ENCODE results near the gene FBXL13.
"Not testable (repeated sequence)": the region's sequence is repeated elsewhere in the genome, so short reads cannot be mapped to it uniquely, and the experiment has no call there.

FBXL13 gene

GRCh38 chr7:103100348-103100747, 25.8 kb upstream of the FBXL13 start:
- POLR2A ChIA-PET, result no interaction called here
- Histone ChIP-seq H3K27ac (ENCODE audit: insufficient read depth in 1 of 2, low read depth in 1 of 2, low read length in 2 of 2, poor library complexity in 1 of 2, severe bottlenecking in 2 of 2) (no peak overlapping the region), H3K4me3 (ENCODE audit: control insufficient read depth in 1 of 7, extremely low read depth in 1 of 7, insufficient read depth in 4 of 7, low read depth in 2 of 7, low read length in 6 of 7) (no peak overlapping the region), H3K27me3 (replicated peaks in 2 of 5; ENCODE audit: control insufficient read depth in 4 of 5, insufficient read depth in 5 of 5, low read length in 4 of 5) (no peaks in the 10 kb centered on the region), H3K36me3 (ENCODE audit: control insufficient read depth in 4 of 4, insufficient read depth in 4 of 4, low read length in 3 of 4) (peaks cover 10 to 45% (median 20%) of the 10 kb centered on the region in 4 experiments), H3K9me3 (ENCODE audit: control extremely low read depth in 1 of 5, control insufficient read depth in 4 of 5, insufficient read depth in 2 of 5, low read depth in 1 of 5, low read length in 4 of 5) (no peaks in the 10 kb centered on the region), H3K4me1 (ENCODE audit: control extremely low read depth in 1 of 4, control insufficient read depth in 4 of 4, insufficient read depth in 4 of 4, low read length in 3 of 4) (no peaks in the 10 kb centered on the region)
- DNase-seq, result no peak
- CTCF ChIA-PET, result no interaction called here
- WGBS (ENCODE audit: insufficient coverage), result no CpG with 5 or more reads among the region's 3 CpGs

GRCh38 chr7:103097041-103097440, 22.4 kb upstream of the FBXL13 start:
- CTCF ChIA-PET, result no interaction called here
- DNase-seq, result no peak
- H3K4me3 ChIP-seq (ENCODE audit: control insufficient read depth in 1 of 7, extremely low read depth in 1 of 7, insufficient read depth in 4 of 7, low read depth in 2 of 7, low read length in 6 of 7), result no peak overlapping the region
- 89% methylated on average over 1 of the region's 2 CpGs for WGBS (ENCODE audit: insufficient coverage)
- H3K27me3 ChIP-seq (replicated peaks in 2 of 5; ENCODE audit: control insufficient read depth in 4 of 5, insufficient read depth in 5 of 5, low read length in 4 of 5), result no peaks in the 10 kb centered on the region
- POLR2A ChIA-PET, result no interaction called here
- H3K9me3 ChIP-seq (ENCODE audit: control extremely low read depth in 1 of 5, control insufficient read depth in 4 of 5, insufficient read depth in 2 of 5, low read depth in 1 of 5, low read length in 4 of 5), result no peaks in the 10 kb centered on the region
- H3K4me1 ChIP-seq (ENCODE audit: control extremely low read depth in 1 of 4, control insufficient read depth in 4 of 4, insufficient read depth in 4 of 4, low read length in 3 of 4), result no peaks in the 10 kb centered on the region
- peaks cover 7 to 39% (median 28%) of the 10 kb centered on the region in 4 experiments for H3K36me3 ChIP-seq (ENCODE audit: control insufficient read depth in 4 of 4, insufficient read depth in 4 of 4, low read length in 3 of 4)
- H3K27ac ChIP-seq (ENCODE audit: insufficient read depth in 1 of 2, low read depth in 1 of 2, low read length in 2 of 2, poor library complexity in 1 of 2, severe bottlenecking in 2 of 2), result no peak overlapping the region

- H3K36me3 ChIP-seq (ENCODE audit: control insufficient read depth in 4 of 4, insufficient read depth in 4 of 4, low read length in 3 of 4), result peaks cover 2 to 36% (median 25%) of the 10 kb centered on the region in 4 experiments
- POLR2A ChIA-PET, result not testable (repeated sequence)
- no CpG with 5 or more reads among the region's 2 CpGs for WGBS (ENCODE audit: insufficient coverage)
Measured at GRCh38 chr7:103095558-103095957, 21.0 kb upstream of the FBXL13 start.

GRCh38 chr7:103094102-103094501, 19.5 kb upstream of the FBXL13 start:
- ChIA-PET POLR2A (no interaction called here), CTCF (no interaction called here)
- H3K36me3 ChIP-seq (ENCODE audit: control insufficient read depth in 4 of 4, insufficient read depth in 4 of 4, low read length in 3 of 4), result peaks cover 2 to 46% (median 26%) of the 10 kb centered on the region in 4 experiments
- H3K4me1 ChIP-seq (ENCODE audit: control extremely low read depth in 1 of 4, control insufficient read depth in 4 of 4, insufficient read depth in 4 of 4, low read length in 3 of 4), result no peaks in the 10 kb centered on the region
- no CpG with 5 or more reads among the region's 3 CpGs for WGBS (ENCODE audit: insufficient coverage)
- H3K4me3 ChIP-seq (ENCODE audit: control insufficient read depth in 1 of 7, extremely low read depth in 1 of 7, insufficient read depth in 4 of 7, low read depth in 2 of 7, low read length in 6 of 7), result no peak overlapping the region
- peak in 1 of 3 donors; percentile 10 for DNase-seq
- H3K27me3 ChIP-seq (replicated peaks in 2 of 5; ENCODE audit: control insufficient read depth in 4 of 5, insufficient read depth in 5 of 5, low read length in 4 of 5), result no peaks in the 10 kb centered on the region
- H3K9me3 ChIP-seq (ENCODE audit: control extremely low read depth in 1 of 5, control insufficient read depth in 4 of 5, insufficient read depth in 2 of 5, low read depth in 1 of 5, low read length in 4 of 5), result no peaks in the 10 kb centered on the region
- no peak overlapping the region for H3K27ac ChIP-seq (ENCODE audit: insufficient read depth in 1 of 2, low read depth in 1 of 2, low read length in 2 of 2, poor library complexity in 1 of 2, severe bottlenecking in 2 of 2)

More at GRCh38 chr7:103095558-103095957, 21.0 kb upstream of the FBXL13 start:
- H3K27me3 ChIP-seq (replicated peaks in 2 of 5; ENCODE audit: control insufficient read depth in 4 of 5, insufficient read depth in 5 of 5, low read length in 4 of 5); DNase-seq; H3K4me3 ChIP-seq (ENCODE audit: control insufficient read depth in 1 of 7, extremely low read depth in 1 of 7, insufficient read depth in 4 of 7, low read depth in 2 of 7, low read length in 6 of 7); H3K27ac ChIP-seq (ENCODE audit: insufficient read depth in 1 of 2, low read depth in 1 of 2, low read length in 2 of 2, poor library complexity in 1 of 2, severe bottlenecking in 2 of 2); H3K9me3 ChIP-seq (ENCODE audit: control extremely low read depth in 1 of 5, control insufficient read depth in 4 of 5, insufficient read depth in 2 of 5, low read depth in 1 of 5, low read length in 4 of 5); CTCF ChIA-PET; H3K4me1 ChIP-seq (ENCODE audit: control extremely low read depth in 1 of 4, control insufficient read depth in 4 of 4, insufficient read depth in 4 of 4, low read length in 3 of 4): not testable (repeated sequence)

- H3K27me3 ChIP-seq (replicated peaks in 2 of 5; ENCODE audit: control insufficient read depth in 4 of 5, insufficient read depth in 5 of 5, low read length in 4 of 5), result no peaks in the 10 kb centered on the region
- no peaks in the 10 kb centered on the region for H3K9me3 ChIP-seq (ENCODE audit: control extremely low read depth in 1 of 5, control insufficient read depth in 4 of 5, insufficient read depth in 2 of 5, low read depth in 1 of 5, low read length in 4 of 5)
- no peaks in the 10 kb centered on the region for H3K4me1 ChIP-seq (ENCODE audit: control extremely low read depth in 1 of 4, control insufficient read depth in 4 of 4, insufficient read depth in 4 of 4, low read length in 3 of 4)
- H3K4me3 ChIP-seq (ENCODE audit: control insufficient read depth in 1 of 7, extremely low read depth in 1 of 7, insufficient read depth in 4 of 7, low read depth in 2 of 7, low read length in 6 of 7), result no peak overlapping the region
- H3K36me3 ChIP-seq (ENCODE audit: control insufficient read depth in 4 of 4, insufficient read depth in 4 of 4, low read length in 3 of 4), result peaks cover 5 to 51% (median 30%) of the 10 kb centered on the region in 4 experiments
- CTCF ChIA-PET, result interaction anchor here (1.0 kb wide), 1 partner anchor 12 kb away, joined by 3 read pairs; no protein-coding TSS in a partner anchor
- DNase-seq, result no peak
- POLR2A ChIA-PET, result no interaction called here
- no peak overlapping the region for H3K27ac ChIP-seq (ENCODE audit: insufficient read depth in 1 of 2, low read depth in 1 of 2, low read length in 2 of 2, poor library complexity in 1 of 2, severe bottlenecking in 2 of 2)
- no CpG with 5 or more reads among the region's 1 CpG for WGBS (ENCODE audit: insufficient coverage)
Measured at GRCh38 chr7:103093429-103093828, 18.8 kb upstream of the FBXL13 start.

GRCh38 chr7:103092321-103092720, 17.7 kb upstream of the FBXL13 start:
- H3K36me3 ChIP-seq (ENCODE audit: control insufficient read depth in 4 of 4, insufficient read depth in 4 of 4, low read length in 3 of 4), result peaks cover 3 to 55% (median 33%) of the 10 kb centered on the region in 4 experiments
- POLR2A ChIA-PET; H3K4me1 ChIP-seq (ENCODE audit: control extremely low read depth in 1 of 4, control insufficient read depth in 4 of 4, insufficient read depth in 4 of 4, low read length in 3 of 4); H3K27me3 ChIP-seq (replicated peaks in 2 of 5; ENCODE audit: control insufficient read depth in 4 of 5, insufficient read depth in 5 of 5, low read length in 4 of 5); H3K9me3 ChIP-seq (ENCODE audit: control extremely low read depth in 1 of 5, control insufficient read depth in 4 of 5, insufficient read depth in 2 of 5, low read depth in 1 of 5, low read length in 4 of 5); H3K27ac ChIP-seq (ENCODE audit: insufficient read depth in 1 of 2, low read depth in 1 of 2, low read length in 2 of 2, poor library complexity in 1 of 2, severe bottlenecking in 2 of 2); DNase-seq; H3K4me3 ChIP-seq (ENCODE audit: control insufficient read depth in 1 of 7, extremely low read depth in 1 of 7, insufficient read depth in 4 of 7, low read depth in 2 of 7, low read length in 6 of 7): not testable (repeated sequence)
- no CpG with 5 or more reads among the region's 4 CpGs for WGBS (ENCODE audit: insufficient coverage)
- CTCF ChIA-PET, result interaction anchor here (0.5 to 1.7 kb wide), 3 partner anchors 11 to 35 kb away, joined by 3 to 4 read pairs (median 3); no protein-coding TSS in a partner anchor

- peaks cover 5 to 28% (median 19%) of the 10 kb centered on the region in 4 experiments for H3K36me3 ChIP-seq (ENCODE audit: control insufficient read depth in 4 of 4, insufficient read depth in 4 of 4, low read length in 3 of 4)
- POLR2A ChIA-PET, result no interaction called here
- H3K4me3 ChIP-seq (ENCODE audit: control insufficient read depth in 1 of 7, extremely low read depth in 1 of 7, insufficient read depth in 4 of 7, low read depth in 2 of 7, low read length in 6 of 7), result no peak overlapping the region
- 100% methylated on average over 1 of the region's 3 CpGs for WGBS (ENCODE audit: insufficient coverage)
- DNase-seq, result no peak
- CTCF ChIA-PET, result no interaction called here
- no peak overlapping the region for H3K27ac ChIP-seq (ENCODE audit: insufficient read depth in 1 of 2, low read depth in 1 of 2, low read length in 2 of 2, poor library complexity in 1 of 2, severe bottlenecking in 2 of 2)
- no peaks in the 10 kb centered on the region for H3K27me3 ChIP-seq (replicated peaks in 2 of 5; ENCODE audit: control insufficient read depth in 4 of 5, insufficient read depth in 5 of 5, low read length in 4 of 5)
- no peaks in the 10 kb centered on the region for H3K9me3 ChIP-seq (ENCODE audit: control extremely low read depth in 1 of 5, control insufficient read depth in 4 of 5, insufficient read depth in 2 of 5, low read depth in 1 of 5, low read length in 4 of 5)
- peaks cover 0 to under 1% (median 0%) of the 10 kb centered on the region in 4 experiments for H3K4me1 ChIP-seq (ENCODE audit: control extremely low read depth in 1 of 4, control insufficient read depth in 4 of 4, insufficient read depth in 4 of 4, low read length in 3 of 4)
Measured at GRCh38 chr7:103083210-103083609, 8.6 kb upstream of the FBXL13 start.

Data from common myeloid progenitor, CD34-positive (primary cell).